ENCODE measurements around the gene SCGN. TPM values are rescaled to one million over a fixed set of nuclear protein-coding genes. Genes with fewer than 3 reads are reported as not detected.

SCGN gene
- total and polyA plus RNA-seq, 9 of the 15 experiments (the other 6 are each of a cell fraction or from before 2014, with no cell fraction given) = not detected

DNA sequence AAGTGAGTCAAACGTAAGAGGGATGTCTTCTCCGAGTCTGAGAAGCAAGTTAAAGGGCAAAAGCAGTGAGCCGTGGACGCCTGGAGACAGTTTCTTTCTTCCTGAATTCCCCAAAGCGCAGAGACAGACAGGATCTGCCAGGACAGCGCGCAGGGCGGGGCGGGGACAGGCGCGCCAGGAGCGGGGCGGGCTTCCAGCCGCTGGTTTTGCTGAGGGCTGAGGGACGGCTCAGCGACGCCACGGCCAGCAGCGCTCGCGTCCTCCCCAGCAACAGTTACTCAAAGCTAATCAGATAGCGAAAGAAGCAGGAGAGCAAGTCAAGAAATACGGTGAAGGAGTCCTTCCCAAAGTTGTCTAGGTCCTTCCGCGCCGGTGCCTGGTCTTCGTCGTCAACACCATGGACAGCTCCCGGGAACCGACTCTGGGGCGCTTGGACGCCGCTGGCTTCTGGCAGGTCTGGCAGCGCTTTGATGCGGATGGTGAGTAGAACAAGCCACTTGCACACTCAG, at the start of gene SCGN (continued):
- TF ChIP-seq, protein P1, sequence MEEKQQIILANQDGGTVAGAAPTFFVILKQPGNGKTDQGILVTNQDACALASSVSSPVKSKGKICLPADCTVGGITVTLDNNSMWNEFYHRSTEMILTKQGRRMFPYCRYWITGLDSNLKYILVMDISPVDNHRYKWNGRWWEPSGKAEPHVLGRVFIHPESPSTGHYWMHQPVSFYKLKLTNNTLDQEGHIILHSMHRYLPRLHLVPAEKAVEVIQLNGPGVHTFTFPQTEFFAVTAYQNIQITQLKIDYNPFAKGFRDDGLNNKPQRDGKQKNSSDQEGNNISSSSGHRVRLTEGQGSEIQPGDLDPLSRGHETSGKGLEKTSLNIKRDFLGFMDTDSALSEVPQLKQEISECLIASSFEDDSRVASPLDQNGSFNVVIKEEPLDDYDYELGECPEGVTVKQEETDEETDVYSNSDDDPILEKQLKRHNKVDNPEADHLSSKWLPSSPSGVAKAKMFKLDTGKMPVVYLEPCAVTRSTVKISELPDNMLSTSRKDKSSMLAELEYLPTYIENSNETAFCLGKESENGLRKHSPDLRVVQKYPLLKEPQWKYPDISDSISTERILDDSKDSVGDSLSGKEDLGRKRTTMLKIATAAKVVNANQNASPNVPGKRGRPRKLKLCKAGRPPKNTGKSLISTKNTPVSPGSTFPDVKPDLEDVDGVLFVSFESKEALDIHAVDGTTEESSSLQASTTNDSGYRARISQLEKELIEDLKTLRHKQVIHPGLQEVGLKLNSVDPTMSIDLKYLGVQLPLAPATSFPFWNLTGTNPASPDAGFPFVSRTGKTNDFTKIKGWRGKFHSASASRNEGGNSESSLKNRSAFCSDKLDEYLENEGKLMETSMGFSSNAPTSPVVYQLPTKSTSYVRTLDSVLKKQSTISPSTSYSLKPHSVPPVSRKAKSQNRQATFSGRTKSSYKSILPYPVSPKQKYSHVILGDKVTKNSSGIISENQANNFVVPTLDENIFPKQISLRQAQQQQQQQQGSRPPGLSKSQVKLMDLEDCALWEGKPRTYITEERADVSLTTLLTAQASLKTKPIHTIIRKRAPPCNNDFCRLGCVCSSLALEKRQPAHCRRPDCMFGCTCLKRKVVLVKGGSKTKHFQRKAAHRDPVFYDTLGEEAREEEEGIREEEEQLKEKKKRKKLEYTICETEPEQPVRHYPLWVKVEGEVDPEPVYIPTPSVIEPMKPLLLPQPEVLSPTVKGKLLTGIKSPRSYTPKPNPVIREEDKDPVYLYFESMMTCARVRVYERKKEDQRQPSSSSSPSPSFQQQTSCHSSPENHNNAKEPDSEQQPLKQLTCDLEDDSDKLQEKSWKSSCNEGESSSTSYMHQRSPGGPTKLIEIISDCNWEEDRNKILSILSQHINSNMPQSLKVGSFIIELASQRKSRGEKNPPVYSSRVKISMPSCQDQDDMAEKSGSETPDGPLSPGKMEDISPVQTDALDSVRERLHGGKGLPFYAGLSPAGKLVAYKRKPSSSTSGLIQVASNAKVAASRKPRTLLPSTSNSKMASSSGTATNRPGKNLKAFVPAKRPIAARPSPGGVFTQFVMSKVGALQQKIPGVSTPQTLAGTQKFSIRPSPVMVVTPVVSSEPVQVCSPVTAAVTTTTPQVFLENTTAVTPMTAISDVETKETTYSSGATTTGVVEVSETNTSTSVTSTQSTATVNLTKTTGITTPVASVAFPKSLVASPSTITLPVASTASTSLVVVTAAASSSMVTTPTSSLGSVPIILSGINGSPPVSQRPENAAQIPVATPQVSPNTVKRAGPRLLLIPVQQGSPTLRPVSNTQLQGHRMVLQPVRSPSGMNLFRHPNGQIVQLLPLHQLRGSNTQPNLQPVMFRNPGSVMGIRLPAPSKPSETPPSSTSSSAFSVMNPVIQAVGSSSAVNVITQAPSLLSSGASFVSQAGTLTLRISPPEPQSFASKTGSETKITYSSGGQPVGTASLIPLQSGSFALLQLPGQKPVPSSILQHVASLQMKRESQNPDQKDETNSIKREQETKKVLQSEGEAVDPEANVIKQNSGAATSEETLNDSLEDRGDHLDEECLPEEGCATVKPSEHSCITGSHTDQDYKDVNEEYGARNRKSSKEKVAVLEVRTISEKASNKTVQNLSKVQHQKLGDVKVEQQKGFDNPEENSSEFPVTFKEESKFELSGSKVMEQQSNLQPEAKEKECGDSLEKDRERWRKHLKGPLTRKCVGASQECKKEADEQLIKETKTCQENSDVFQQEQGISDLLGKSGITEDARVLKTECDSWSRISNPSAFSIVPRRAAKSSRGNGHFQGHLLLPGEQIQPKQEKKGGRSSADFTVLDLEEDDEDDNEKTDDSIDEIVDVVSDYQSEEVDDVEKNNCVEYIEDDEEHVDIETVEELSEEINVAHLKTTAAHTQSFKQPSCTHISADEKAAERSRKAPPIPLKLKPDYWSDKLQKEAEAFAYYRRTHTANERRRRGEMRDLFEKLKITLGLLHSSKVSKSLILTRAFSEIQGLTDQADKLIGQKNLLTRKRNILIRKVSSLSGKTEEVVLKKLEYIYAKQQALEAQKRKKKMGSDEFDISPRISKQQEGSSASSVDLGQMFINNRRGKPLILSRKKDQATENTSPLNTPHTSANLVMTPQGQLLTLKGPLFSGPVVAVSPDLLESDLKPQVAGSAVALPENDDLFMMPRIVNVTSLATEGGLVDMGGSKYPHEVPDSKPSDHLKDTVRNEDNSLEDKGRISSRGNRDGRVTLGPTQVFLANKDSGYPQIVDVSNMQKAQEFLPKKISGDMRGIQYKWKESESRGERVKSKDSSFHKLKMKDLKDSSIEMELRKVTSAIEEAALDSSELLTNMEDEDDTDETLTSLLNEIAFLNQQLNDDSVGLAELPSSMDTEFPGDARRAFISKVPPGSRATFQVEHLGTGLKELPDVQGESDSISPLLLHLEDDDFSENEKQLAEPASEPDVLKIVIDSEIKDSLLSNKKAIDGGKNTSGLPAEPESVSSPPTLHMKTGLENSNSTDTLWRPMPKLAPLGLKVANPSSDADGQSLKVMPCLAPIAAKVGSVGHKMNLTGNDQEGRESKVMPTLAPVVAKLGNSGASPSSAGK (IDR thresholded peaks at IDR 0.05) = no peak
- no peak for TF ChIP-seq HDAC1 (IDR thresholded peaks at IDR 0.05)
- TF ChIP-seq EHMT2 (IDR thresholded peaks at IDR 0.05) = peak; percentile 98
- TF ChIP-seq, protein P2, sequence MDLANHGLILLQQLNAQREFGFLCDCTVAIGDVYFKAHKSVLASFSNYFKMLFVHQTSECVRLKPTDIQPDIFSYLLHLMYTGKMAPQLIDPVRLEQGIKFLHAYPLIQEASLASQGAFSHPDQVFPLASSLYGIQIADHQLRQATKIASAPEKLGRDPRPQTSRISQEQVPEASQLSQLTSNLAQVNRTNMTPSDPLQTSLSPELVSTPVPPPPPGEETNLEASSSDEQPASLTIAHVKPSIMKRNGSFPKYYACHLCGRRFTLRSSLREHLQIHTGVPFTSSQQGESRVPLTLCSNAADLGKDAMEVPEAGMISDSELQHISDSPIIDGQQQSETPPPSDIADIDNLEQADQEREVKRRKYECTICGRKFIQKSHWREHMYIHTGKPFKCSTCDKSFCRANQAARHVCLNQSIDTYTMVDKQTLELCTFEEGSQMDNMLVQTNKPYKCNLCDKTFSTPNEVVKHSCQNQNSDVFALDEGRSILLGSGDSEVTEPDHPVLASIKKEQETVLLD (IDR thresholded peaks at IDR 0.05) = no peak
- no peak for TF ChIP-seq SREBF1 (IDR thresholded peaks at IDR 0.05; ENCODE audit: borderline replicate concordance, low read depth, low read length)
- TF ChIP-seq, protein P3, sequence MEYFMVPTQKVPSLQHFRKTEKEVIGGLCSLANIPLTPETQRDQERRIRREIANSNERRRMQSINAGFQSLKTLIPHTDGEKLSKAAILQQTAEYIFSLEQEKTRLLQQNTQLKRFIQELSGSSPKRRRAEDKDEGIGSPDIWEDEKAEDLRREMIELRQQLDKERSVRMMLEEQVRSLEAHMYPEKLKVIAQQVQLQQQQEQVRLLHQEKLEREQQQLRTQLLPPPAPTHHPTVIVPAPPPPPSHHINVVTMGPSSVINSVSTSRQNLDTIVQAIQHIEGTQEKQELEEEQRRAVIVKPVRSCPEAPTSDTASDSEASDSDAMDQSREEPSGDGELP (CRISPR knock-in tag; IDR thresholded peaks at IDR 0.05; ENCODE audit: borderline replicate concordance) = peak; percentile 48; the same call in 1 of the 2 replicates
- TF ChIP-seq, protein P4, sequence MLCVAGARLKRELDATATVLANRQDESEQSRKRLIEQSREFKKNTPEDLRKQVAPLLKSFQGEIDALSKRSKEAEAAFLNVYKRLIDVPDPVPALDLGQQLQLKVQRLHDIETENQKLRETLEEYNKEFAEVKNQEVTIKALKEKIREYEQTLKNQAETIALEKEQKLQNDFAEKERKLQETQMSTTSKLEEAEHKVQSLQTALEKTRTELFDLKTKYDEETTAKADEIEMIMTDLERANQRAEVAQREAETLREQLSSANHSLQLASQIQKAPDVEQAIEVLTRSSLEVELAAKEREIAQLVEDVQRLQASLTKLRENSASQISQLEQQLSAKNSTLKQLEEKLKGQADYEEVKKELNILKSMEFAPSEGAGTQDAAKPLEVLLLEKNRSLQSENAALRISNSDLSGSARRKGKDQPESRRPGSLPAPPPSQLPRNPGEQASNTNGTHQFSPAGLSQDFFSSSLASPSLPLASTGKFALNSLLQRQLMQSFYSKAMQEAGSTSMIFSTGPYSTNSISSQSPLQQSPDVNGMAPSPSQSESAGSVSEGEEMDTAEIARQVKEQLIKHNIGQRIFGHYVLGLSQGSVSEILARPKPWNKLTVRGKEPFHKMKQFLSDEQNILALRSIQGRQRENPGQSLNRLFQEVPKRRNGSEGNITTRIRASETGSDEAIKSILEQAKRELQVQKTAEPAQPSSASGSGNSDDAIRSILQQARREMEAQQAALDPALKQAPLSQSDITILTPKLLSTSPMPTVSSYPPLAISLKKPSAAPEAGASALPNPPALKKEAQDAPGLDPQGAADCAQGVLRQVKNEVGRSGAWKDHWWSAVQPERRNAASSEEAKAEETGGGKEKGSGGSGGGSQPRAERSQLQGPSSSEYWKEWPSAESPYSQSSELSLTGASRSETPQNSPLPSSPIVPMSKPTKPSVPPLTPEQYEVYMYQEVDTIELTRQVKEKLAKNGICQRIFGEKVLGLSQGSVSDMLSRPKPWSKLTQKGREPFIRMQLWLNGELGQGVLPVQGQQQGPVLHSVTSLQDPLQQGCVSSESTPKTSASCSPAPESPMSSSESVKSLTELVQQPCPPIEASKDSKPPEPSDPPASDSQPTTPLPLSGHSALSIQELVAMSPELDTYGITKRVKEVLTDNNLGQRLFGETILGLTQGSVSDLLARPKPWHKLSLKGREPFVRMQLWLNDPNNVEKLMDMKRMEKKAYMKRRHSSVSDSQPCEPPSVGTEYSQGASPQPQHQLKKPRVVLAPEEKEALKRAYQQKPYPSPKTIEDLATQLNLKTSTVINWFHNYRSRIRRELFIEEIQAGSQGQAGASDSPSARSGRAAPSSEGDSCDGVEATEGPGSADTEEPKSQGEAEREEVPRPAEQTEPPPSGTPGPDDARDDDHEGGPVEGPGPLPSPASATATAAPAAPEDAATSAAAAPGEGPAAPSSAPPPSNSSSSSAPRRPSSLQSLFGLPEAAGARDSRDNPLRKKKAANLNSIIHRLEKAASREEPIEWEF (CRISPR knock-in tag; IDR thresholded peaks at IDR 0.05) = no peak
- peak; percentile 82 for TF ChIP-seq ZNF766 (CRISPR knock-in tag; conservative IDR thresholded peaks at IDR 0.05)

All from K562 (cell line).